ENCODE data around the gene OR6J1.

DNA sequence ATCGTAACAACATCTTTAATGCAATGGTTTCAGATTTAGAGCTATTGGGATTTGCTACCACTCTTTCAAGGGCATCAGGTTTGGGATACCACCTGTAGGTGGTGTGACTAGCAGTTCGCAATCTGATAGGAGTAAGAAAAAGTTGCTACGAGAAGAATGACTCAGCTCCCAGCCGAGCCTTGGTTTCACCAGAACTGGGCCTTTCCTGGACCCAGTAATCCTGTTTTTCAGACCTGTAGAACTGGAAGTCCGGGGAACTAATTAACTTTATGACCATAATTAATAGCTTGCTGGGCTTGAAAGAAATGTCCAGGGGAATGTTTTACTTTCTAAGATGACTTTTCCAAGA lies 45.3 kb downstream of the OR6J1 start:
- TF ChIP-seq, protein P1, sequence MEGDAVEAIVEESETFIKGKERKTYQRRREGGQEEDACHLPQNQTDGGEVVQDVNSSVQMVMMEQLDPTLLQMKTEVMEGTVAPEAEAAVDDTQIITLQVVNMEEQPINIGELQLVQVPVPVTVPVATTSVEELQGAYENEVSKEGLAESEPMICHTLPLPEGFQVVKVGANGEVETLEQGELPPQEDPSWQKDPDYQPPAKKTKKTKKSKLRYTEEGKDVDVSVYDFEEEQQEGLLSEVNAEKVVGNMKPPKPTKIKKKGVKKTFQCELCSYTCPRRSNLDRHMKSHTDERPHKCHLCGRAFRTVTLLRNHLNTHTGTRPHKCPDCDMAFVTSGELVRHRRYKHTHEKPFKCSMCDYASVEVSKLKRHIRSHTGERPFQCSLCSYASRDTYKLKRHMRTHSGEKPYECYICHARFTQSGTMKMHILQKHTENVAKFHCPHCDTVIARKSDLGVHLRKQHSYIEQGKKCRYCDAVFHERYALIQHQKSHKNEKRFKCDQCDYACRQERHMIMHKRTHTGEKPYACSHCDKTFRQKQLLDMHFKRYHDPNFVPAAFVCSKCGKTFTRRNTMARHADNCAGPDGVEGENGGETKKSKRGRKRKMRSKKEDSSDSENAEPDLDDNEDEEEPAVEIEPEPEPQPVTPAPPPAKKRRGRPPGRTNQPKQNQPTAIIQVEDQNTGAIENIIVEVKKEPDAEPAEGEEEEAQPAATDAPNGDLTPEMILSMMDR (tag by site-specific recombination; IDR thresholded peaks at IDR 0.05): no peak
- TF ChIP-seq ZFP37 (tag by site-specific recombination; IDR thresholded peaks at IDR 0.05) (no peak), ZNF138 (tag by site-specific recombination; IDR thresholded peaks at IDR 0.05; ENCODE audit: borderline replicate concordance) (no peak), ZNF174 (tag by site-specific recombination; IDR thresholded peaks at IDR 0.05) (no peak)
- TF ChIP-seq, protein P2, sequence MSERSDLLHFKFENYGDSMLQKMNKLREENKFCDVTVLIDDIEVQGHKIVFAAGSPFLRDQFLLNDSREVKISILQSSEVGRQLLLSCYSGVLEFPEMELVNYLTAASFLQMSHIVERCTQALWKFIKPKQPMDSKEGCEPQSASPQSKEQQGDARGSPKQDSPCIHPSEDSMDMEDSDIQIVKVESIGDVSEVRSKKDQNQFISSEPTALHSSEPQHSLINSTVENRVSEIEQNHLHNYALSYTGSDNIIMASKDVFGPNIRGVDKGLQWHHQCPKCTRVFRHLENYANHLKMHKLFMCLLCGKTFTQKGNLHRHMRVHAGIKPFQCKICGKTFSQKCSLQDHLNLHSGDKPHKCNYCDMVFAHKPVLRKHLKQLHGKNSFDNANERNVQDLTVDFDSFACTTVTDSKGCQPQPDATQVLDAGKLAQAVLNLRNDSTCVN (tag by site-specific recombination; optimal IDR thresholded peaks at IDR 0.05): no peak
- TF ChIP-seq, protein P3, sequence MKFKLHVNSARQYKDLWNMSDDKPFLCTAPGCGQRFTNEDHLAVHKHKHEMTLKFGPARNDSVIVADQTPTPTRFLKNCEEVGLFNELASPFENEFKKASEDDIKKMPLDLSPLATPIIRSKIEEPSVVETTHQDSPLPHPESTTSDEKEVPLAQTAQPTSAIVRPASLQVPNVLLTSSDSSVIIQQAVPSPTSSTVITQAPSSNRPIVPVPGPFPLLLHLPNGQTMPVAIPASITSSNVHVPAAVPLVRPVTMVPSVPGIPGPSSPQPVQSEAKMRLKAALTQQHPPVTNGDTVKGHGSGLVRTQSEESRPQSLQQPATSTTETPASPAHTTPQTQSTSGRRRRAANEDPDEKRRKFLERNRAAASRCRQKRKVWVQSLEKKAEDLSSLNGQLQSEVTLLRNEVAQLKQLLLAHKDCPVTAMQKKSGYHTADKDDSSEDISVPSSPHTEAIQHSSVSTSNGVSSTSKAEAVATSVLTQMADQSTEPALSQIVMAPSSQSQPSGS (tag by site-specific recombination; IDR thresholded peaks at IDR 0.05; ENCODE audit: low read depth): no peak
